ENCODE data around the gene UCKL1. TPM values are rescaled to one million over a fixed set of nuclear protein-coding genes. Genes with fewer than 3 reads are reported as not detected.

The UCKL1 gene
- total RNA-seq, 4 donors from 2014 or later = 16.6 to 31.0 (median 24.1) TPM

- Histone ChIP-seq H3K27me3 (no peaks in the 10 kb centered on the region), H3K36me3 (peaks cover 19 to 51% (median 50%) of the 10 kb centered on the region in 4 donors), H3K4me1 (peaks cover 34 to 39% (median 38%) of the 10 kb centered on the region in 4 donors), H3K27ac (replicated peaks in 1 of 4) (no peak overlapping the region), H3K9me3 (no peaks in the 10 kb centered on the region), H3K4me3 (no peak overlapping the region)
- no peak for TF ChIP-seq POLR2A (IDR thresholded peaks at IDR 0.05; ENCODE audit: low read depth)
- no peak for TF ChIP-seq EP300 (IDR thresholded peaks at IDR 0.05)
- no peak for TF ChIP-seq POLR2AphosphoS5 (IDR thresholded peaks at IDR 0.05)
- TF ChIP-seq CTCF (IDR thresholded peaks at IDR 0.05) = no peak
- DNase-seq (ENCODE audit: extremely low spot score) = no peak
- intact Hi-C loops (cut with DNase I) = no loop called here
- WGBS = 62% methylated on average over 4 of the region's 4 CpGs
Measured at GRCh38 chr20:63958471-63958870, 2.3 kb upstream of the UCKL1 start.

GRCh38 chr20:63957690-63958441, 1.6 kb upstream of the UCKL1 start:
- H3K27ac ChIP-seq (replicated peaks in 1 of 4) = peak overlapping the region; percentile 61 to 94 (median 71)
- TF ChIP-seq EP300 (IDR thresholded peaks at IDR 0.05) (no peak), CTCF (IDR thresholded peaks at IDR 0.05) (no peak), POLR2AphosphoS5 (IDR thresholded peaks at IDR 0.05) (no peak), POLR2A (IDR thresholded peaks at IDR 0.05; ENCODE audit: low read depth) (no peak)
- WGBS = 35% methylated on average over 9 of the region's 13 CpGs
- no peak for DNase-seq (ENCODE audit: extremely low spot score)
- H3K4me1 ChIP-seq = peaks cover 40 to 45% (median 44%) of the 10 kb centered on the region in 4 donors
- no peaks in the 10 kb centered on the region for H3K9me3 ChIP-seq
- intact Hi-C loops (cut with DNase I) = no loop called here
- peak overlapping the region in 1 of 4 donors; percentile 94 for H3K4me3 ChIP-seq
- peaks cover 13 to 45% (median 44%) of the 10 kb centered on the region in 4 donors for H3K36me3 ChIP-seq
- H3K27me3 ChIP-seq = no peaks in the 10 kb centered on the region

GRCh38 chr20:63957004-63957689, 931 bp upstream of the UCKL1 start:
- peak; percentile 52 to 72 for TF ChIP-seq POLR2AphosphoS5 (IDR thresholded peaks at IDR 0.05)
- no peak for TF ChIP-seq CTCF (IDR thresholded peaks at IDR 0.05)
- TF ChIP-seq POLR2A (IDR thresholded peaks at IDR 0.05; ENCODE audit: low read depth) = peak; percentile 34
- TF ChIP-seq EP300 (IDR thresholded peaks at IDR 0.05) = no peak
- Histone ChIP-seq H3K4me1 (peaks cover 47 to 52% (median 51%) of the 10 kb centered on the region in 4 donors), H3K36me3 (peaks cover 10 to 38% (median 37%) of the 10 kb centered on the region in 4 donors), H3K27ac (replicated peaks in 1 of 4) (peak overlapping the region; percentile 61 to 94 (median 71)), H3K9me3 (no peaks in the 10 kb centered on the region), H3K27me3 (no peaks in the 10 kb centered on the region), H3K4me3 (peak overlapping the region; percentile 93 to 100 (median 94))
- 4% methylated on average over 20 of the region's 28 CpGs for WGBS
- DNase-seq (ENCODE audit: extremely low spot score) = no peak
- intact Hi-C loops (cut with DNase I) = no loop called here

- peak overlapping the region; percentile 61 to 94 (median 71) for H3K27ac ChIP-seq (replicated peaks in 1 of 4)
- intact Hi-C loops (cut with DNase I) = no loop called here
- DNase-seq (ENCODE audit: extremely low spot score) = no peak
- H3K36me3 ChIP-seq = peaks cover 5 to 33% (median 31%) of the 10 kb centered on the region in 4 donors
- 0% methylated on average over 15 of the region's 15 CpGs for WGBS
- H3K4me1 ChIP-seq = peaks cover 52 to 58% (median 57%) of the 10 kb centered on the region in 4 donors
- H3K9me3 ChIP-seq = no peaks in the 10 kb centered on the region
- TF ChIP-seq POLR2AphosphoS5 (IDR thresholded peaks at IDR 0.05) = no peak
- no peak for TF ChIP-seq POLR2A (IDR thresholded peaks at IDR 0.05; ENCODE audit: low read depth)
- no peak for TF ChIP-seq EP300 (IDR thresholded peaks at IDR 0.05)
- TF ChIP-seq CTCF (IDR thresholded peaks at IDR 0.05) = no peak
- H3K4me3 ChIP-seq = peak overlapping the region; percentile 93 to 100 (median 94)
- H3K27me3 ChIP-seq = no peaks in the 10 kb centered on the region
Measured at GRCh38 chr20:63956664-63957003, 418 bp upstream of the UCKL1 start.
